Measurements from ENCODE around the gene BTG2.
A peak's percentile ranks its signal among the peaks of the same experiment; 100 is the strongest.

BTG2 gene

GRCh38 chr1:203276916-203277545 is 28.3 kb upstream of the BTG2 start:
- H3F3A ChIP-seq (ENCODE audit: insufficient read depth, low read length), result peaks cover 13% of the 10 kb centered on the region
- no peaks in the 10 kb centered on the region for H3K9me3 ChIP-seq (replicated peaks; ENCODE audit: insufficient read depth, low read length)
- no peak overlapping the region for H2AFZ ChIP-seq (ENCODE audit: low read length)
- H3K4me2 ChIP-seq (ENCODE audit: low read depth, low read length), result no peak overlapping the region
- H3K4me1 ChIP-seq (ENCODE audit: low read length), result peaks cover 52% of the 10 kb centered on the region
- H4K20me1 ChIP-seq (ENCODE audit: insufficient read depth, low read length), result no peaks in the 10 kb centered on the region
- no peak overlapping the region for H3K27ac ChIP-seq (ENCODE audit: low read length)
- peaks cover 28% of the 10 kb centered on the region for H3K79me2 ChIP-seq (ENCODE audit: low read length)
- H3K27me3 ChIP-seq (replicated peaks; ENCODE audit: insufficient read depth, low read length), result no peaks in the 10 kb centered on the region
- no peaks in the 10 kb centered on the region for H3K9me2 ChIP-seq (replicated peaks; ENCODE audit: insufficient read depth, low read length)
- no peak overlapping the region for H3K9ac ChIP-seq (ENCODE audit: low read length)
- TF ChIP-seq CTCF (IDR thresholded peaks at IDR 0.05; ENCODE audit: low read length) (no peak), EZH2 (optimal IDR thresholded peaks at IDR 0.05; ENCODE audit: low read depth, low read length) (no peak), EZH2phosphoT487 (IDR thresholded peaks at IDR 0.05; ENCODE audit: low read length) (no peak)
- no peaks in the 10 kb centered on the region for H3K36me3 ChIP-seq (replicated peaks; ENCODE audit: insufficient read depth, low read length)
- no peak overlapping the region for H3K4me3 ChIP-seq (ENCODE audit: low read length)
- no peak for DNase-seq

GRCh38 chr1:203278082-203278884 is 27.0 kb upstream of the BTG2 start:
- peak; percentile 48 for DNase-seq
- peak overlapping the region; percentile 8 for H3K9ac ChIP-seq (ENCODE audit: low read length)
- peaks cover 10% of the 10 kb centered on the region for H3F3A ChIP-seq (ENCODE audit: insufficient read depth, low read length)
- peaks cover 17% of the 10 kb centered on the region for H3K79me2 ChIP-seq (ENCODE audit: low read length)
- H3K9me2 ChIP-seq (replicated peaks; ENCODE audit: insufficient read depth, low read length), result no peaks in the 10 kb centered on the region
- H3K4me1 ChIP-seq (ENCODE audit: low read length), result peaks cover 43% of the 10 kb centered on the region
- no peaks in the 10 kb centered on the region for H3K9me3 ChIP-seq (replicated peaks; ENCODE audit: insufficient read depth, low read length)
- H3K27me3 ChIP-seq (replicated peaks; ENCODE audit: insufficient read depth, low read length), result no peaks in the 10 kb centered on the region
- no peaks in the 10 kb centered on the region for H3K36me3 ChIP-seq (replicated peaks; ENCODE audit: insufficient read depth, low read length)
- H3K27ac ChIP-seq (ENCODE audit: low read length), result peak overlapping the region; percentile 35; the same call in 1 of the 2 replicates
- peak overlapping the region; percentile 61 for H2AFZ ChIP-seq (ENCODE audit: low read length)
- no peak for TF ChIP-seq EZH2phosphoT487 (IDR thresholded peaks at IDR 0.05; ENCODE audit: low read length)
- no peak for TF ChIP-seq EZH2 (optimal IDR thresholded peaks at IDR 0.05; ENCODE audit: low read depth, low read length)
- no peak for TF ChIP-seq CTCF (IDR thresholded peaks at IDR 0.05; ENCODE audit: low read length)
- peak overlapping the region; percentile 42 for H3K4me2 ChIP-seq (ENCODE audit: low read depth, low read length)
- no peak overlapping the region; the same call in 1 of the 2 replicates for H3K4me3 ChIP-seq (ENCODE audit: low read length)
- no peaks in the 10 kb centered on the region for H4K20me1 ChIP-seq (ENCODE audit: insufficient read depth, low read length)

- Histone ChIP-seq H3K4me2 (ENCODE audit: low read depth, low read length) (peak overlapping the region; percentile 42), H3K4me1 (ENCODE audit: low read length) (peaks cover 37% of the 10 kb centered on the region), H3K27me3 (replicated peaks; ENCODE audit: insufficient read depth, low read length) (no peaks in the 10 kb centered on the region), H3K9me3 (replicated peaks; ENCODE audit: insufficient read depth, low read length) (no peaks in the 10 kb centered on the region), H3K36me3 (replicated peaks; ENCODE audit: insufficient read depth, low read length) (no peaks in the 10 kb centered on the region), H3K79me2 (ENCODE audit: low read length) (peaks cover 10% of the 10 kb centered on the region), H2AFZ (ENCODE audit: low read length) (peak overlapping the region; percentile 61), H3K27ac (ENCODE audit: low read length) (0 out of 2 replicates have a peak overlapping the region, but pooled peaks have one; percentile 35), H3F3A (ENCODE audit: insufficient read depth, low read length) (peaks cover 4% of the 10 kb centered on the region), H3K9me2 (replicated peaks; ENCODE audit: insufficient read depth, low read length) (no peaks in the 10 kb centered on the region), H4K20me1 (ENCODE audit: insufficient read depth, low read length) (no peaks in the 10 kb centered on the region), H3K9ac (ENCODE audit: low read length) (no peak overlapping the region), H3K4me3 (ENCODE audit: low read length) (no peak overlapping the region)
- no peak for DNase-seq
- no peak for TF ChIP-seq EZH2 (optimal IDR thresholded peaks at IDR 0.05; ENCODE audit: low read depth, low read length)
- TF ChIP-seq EZH2phosphoT487 (IDR thresholded peaks at IDR 0.05; ENCODE audit: low read length), result no peak
- no peak for TF ChIP-seq CTCF (IDR thresholded peaks at IDR 0.05; ENCODE audit: low read length)
Observed at GRCh38 chr1:203278885-203279406, 26.4 kb upstream of the BTG2 start.
